NT2/D1 (cell line): ENCODE results near the gene GALNT16.

ENCODE experiments used
- SUZ12 ChIP-seq: IDR thresholded peaks from 2 replicates; pipeline ENCODE4 v1.6.1; 2011; ENCODE audit not compliant: insufficient read length, insufficient read depth; ENCODE audit errors: extremely low read depth
- YY1 ChIP-seq: IDR thresholded peaks from 2 replicates; pipeline ENCODE4 v1.6.1; 2011; ENCODE audit not compliant: insufficient read length, insufficient read depth
- ZNF274 ChIP-seq: IDR thresholded peaks from 2 replicates; pipeline ENCODE4 v1.6.1; 2011; ENCODE audit warnings: mild to moderate bottlenecking, low read depth, low read length

- TF ChIP-seq SUZ12 (no peak), ZNF274 (no peak), YY1 (no peak)
These were observed 56.6 kb downstream of the GALNT16 start for GRCh38 chr14:69316449-69317101.
